ENCODE results near the gene CBL. TPM values are rescaled to one million over a fixed set of nuclear protein-coding genes. Genes with fewer than 3 reads are reported as not detected.

The CBL gene
- total RNA-seq, 1 experiment from 2014 or later, result 45.6 TPM

DNA sequence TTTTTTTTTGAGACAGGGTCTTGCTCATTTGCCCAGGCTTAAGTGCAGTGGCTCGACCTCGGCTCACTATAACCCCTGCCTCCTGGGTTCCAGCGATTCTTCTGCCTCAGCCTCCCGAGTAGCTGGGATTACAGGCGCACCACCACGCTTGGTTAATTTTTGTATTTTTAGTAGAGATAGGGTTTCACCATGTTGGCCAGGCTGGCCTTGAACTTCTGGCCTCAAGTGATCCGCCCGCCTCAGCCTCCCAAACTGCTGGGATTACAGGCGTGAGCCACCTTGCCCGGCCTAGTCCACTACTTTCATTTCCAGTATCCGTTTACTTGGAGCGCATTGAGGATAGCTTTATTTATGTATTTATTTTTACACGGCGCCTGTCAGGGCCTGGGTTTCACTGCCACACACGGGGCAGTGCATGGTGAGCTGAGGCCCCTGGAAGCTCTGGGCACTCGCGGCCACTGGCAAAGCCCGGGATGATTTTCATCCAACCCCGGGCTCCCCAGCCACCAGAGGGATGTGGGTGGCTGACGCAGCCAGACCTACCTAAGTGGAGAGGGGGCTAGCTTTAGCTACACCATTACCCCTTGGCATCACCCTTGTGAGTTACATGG, 116.9 kb downstream of the CBL start:
- Mint-ChIP-seq H3K4me1 (peaks cover 38% of the 10 kb centered on the region), H3K27ac (no peak overlapping the region), H3K9me3 (no peaks in the 10 kb centered on the region), H3K27me3 (ENCODE audit: low read depth) (peaks cover 9% of the 10 kb centered on the region), H3K36me3 (no peaks in the 10 kb centered on the region), H3K4me3 (no peak overlapping the region)
- CTCF ChIA-PET, result interaction anchor here (0.6 to 13.7 kb wide), 24 partner anchors 7 to 216 kb away, joined by 3 to 387 read pairs (median 4); partner anchors contain the start of genes ABCG4, C1QTNF5, C2CD2L and CBL
- DNase-seq (ENCODE audit: low spot score), result no peak
- TF ChIP-seq ESRRA (CRISPR knock-in tag; IDR thresholded peaks at IDR 0.05; ENCODE audit: borderline replicate concordance), result no peak
- TF ChIP-seq TEAD1 (CRISPR knock-in tag; IDR thresholded peaks at IDR 0.05), result no peak
- TF ChIP-seq, protein P1, sequence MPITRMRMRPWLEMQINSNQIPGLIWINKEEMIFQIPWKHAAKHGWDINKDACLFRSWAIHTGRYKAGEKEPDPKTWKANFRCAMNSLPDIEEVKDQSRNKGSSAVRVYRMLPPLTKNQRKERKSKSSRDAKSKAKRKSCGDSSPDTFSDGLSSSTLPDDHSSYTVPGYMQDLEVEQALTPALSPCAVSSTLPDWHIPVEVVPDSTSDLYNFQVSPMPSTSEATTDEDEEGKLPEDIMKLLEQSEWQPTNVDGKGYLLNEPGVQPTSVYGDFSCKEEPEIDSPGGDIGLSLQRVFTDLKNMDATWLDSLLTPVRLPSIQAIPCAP (CRISPR knock-in tag; IDR thresholded peaks at IDR 0.05), result no peak
- no peak for TF ChIP-seq JAZF1 (CRISPR knock-in tag; IDR thresholded peaks at IDR 0.05)
- no peak for TF ChIP-seq USF1 (CRISPR knock-in tag; IDR thresholded peaks at IDR 0.05)
- TF ChIP-seq, protein P2, sequence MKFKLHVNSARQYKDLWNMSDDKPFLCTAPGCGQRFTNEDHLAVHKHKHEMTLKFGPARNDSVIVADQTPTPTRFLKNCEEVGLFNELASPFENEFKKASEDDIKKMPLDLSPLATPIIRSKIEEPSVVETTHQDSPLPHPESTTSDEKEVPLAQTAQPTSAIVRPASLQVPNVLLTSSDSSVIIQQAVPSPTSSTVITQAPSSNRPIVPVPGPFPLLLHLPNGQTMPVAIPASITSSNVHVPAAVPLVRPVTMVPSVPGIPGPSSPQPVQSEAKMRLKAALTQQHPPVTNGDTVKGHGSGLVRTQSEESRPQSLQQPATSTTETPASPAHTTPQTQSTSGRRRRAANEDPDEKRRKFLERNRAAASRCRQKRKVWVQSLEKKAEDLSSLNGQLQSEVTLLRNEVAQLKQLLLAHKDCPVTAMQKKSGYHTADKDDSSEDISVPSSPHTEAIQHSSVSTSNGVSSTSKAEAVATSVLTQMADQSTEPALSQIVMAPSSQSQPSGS (CRISPR knock-in tag; IDR thresholded peaks at IDR 0.05; ENCODE audit: borderline replicate concordance, low read depth), result no peak
- no peak for TF ChIP-seq ZNF423 (CRISPR knock-in tag; IDR thresholded peaks at IDR 0.05)
- TF ChIP-seq ATF1 (CRISPR knock-in tag; IDR thresholded peaks at IDR 0.05), result no peak
- ATAC-seq, result no peak
- POLR2A ChIA-PET, result interaction anchor here (0.7 to 1.6 kb wide), 3 partner anchors 8 to 117 kb away, joined by 3 to 9 read pairs (median 3); partner anchors contain the start of gene CBL

GRCh38 chr11:119323532-119324033, 117.4 kb downstream of the CBL start:
- CTCF ChIA-PET, result interaction anchor here (0.6 to 13.7 kb wide), 32 partner anchors 8 to 406 kb away, joined by 3 to 387 read pairs (median 4); partner anchors contain the start of genes ABCG4, C1QTNF5, C2CD2L and CBL
- peaks cover 3% of the 10 kb centered on the region; the same call in 1 of the 2 replicates for H3K27me3 Mint-ChIP-seq (ENCODE audit: low read depth)
- H3K27ac Mint-ChIP-seq, result no peak overlapping the region
- ATAC-seq, result peak; percentile 5
- POLR2A ChIA-PET, result interaction anchor here (0.7 to 1.6 kb wide), 3 partner anchors 8 to 117 kb away, joined by 3 to 9 read pairs (median 3); partner anchors contain the start of gene CBL
- DNase-seq (ENCODE audit: low spot score), result peak; percentile 90
- no peaks in the 10 kb centered on the region for H3K36me3 Mint-ChIP-seq
- TF ChIP-seq, protein P2 (CRISPR knock-in tag; IDR thresholded peaks at IDR 0.05; ENCODE audit: borderline replicate concordance, low read depth), result no peak
- TF ChIP-seq GTF2I (CRISPR knock-in tag; conservative IDR thresholded peaks at IDR 0.05), result peak; percentile 99
- TF ChIP-seq SP1 (CRISPR knock-in tag; conservative IDR thresholded peaks at IDR 0.05), result 0 out of 2 replicates have a peak, but pooled peaks have one; percentile 25
- no peak for TF ChIP-seq CBFB (CRISPR knock-in tag; IDR thresholded peaks at IDR 0.05; ENCODE audit: low read depth)
- no peak for TF ChIP-seq HMGA2 (CRISPR knock-in tag; IDR thresholded peaks at IDR 0.05)
- 0 out of 2 replicates have a peak, but pooled peaks have one; percentile 22 for TF ChIP-seq AFF4 (CRISPR knock-in tag; IDR thresholded peaks at IDR 0.05; ENCODE audit: borderline replicate concordance)
- TF ChIP-seq, protein P3, sequence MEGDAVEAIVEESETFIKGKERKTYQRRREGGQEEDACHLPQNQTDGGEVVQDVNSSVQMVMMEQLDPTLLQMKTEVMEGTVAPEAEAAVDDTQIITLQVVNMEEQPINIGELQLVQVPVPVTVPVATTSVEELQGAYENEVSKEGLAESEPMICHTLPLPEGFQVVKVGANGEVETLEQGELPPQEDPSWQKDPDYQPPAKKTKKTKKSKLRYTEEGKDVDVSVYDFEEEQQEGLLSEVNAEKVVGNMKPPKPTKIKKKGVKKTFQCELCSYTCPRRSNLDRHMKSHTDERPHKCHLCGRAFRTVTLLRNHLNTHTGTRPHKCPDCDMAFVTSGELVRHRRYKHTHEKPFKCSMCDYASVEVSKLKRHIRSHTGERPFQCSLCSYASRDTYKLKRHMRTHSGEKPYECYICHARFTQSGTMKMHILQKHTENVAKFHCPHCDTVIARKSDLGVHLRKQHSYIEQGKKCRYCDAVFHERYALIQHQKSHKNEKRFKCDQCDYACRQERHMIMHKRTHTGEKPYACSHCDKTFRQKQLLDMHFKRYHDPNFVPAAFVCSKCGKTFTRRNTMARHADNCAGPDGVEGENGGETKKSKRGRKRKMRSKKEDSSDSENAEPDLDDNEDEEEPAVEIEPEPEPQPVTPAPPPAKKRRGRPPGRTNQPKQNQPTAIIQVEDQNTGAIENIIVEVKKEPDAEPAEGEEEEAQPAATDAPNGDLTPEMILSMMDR (IDR thresholded peaks at IDR 0.05), result peak; percentile 86
- TF ChIP-seq MYBL2 (CRISPR knock-in tag; IDR thresholded peaks at IDR 0.05), result no peak
- H3K4me1 Mint-ChIP-seq, result peaks cover 32% of the 10 kb centered on the region
- H3K4me3 Mint-ChIP-seq, result no peak overlapping the region; the same call in 1 of the 2 replicates
- no peaks in the 10 kb centered on the region for H3K9me3 Mint-ChIP-seq
